GM12878 (cell line): Measurements from ENCODE around the gene ETV7. TPM values are rescaled to one million over a fixed set of nuclear protein-coding genes. Genes with fewer than 3 reads are reported as not detected.

Experiments
- ATAC-seq: fragments of 200-7000 bp; cut with Tn5 transposase; 3 replicates; pipeline ENCODE4 v1.9.1; 2020; ENCODE audit warnings: mild to moderate bottlenecking, moderate library complexity
- BruUV-seq: library from RNA; stranded (reverse); fragments of 400-500 nt; replicated peaks from 2 replicates; lab custom pipeline; 2021; lab: Mats Ljungman, UMichigan
- CTCF ChIA-PET: fragments of 300-600 bp; sonication (Branson Sonifier 250); formaldehyde crosslinking; extraction: SDS; loops from one replicate; lab custom pipeline; 2021; ENCODE audit warnings: inconsistent platforms; lab: Yijun Ruan, JAX
- POLR2A ChIA-PET: fragments of 350-600 bp; formaldehyde crosslinking; extraction: SDS; loops from one replicate; lab custom pipeline; 2021; ENCODE audit warnings: inconsistent platforms; lab: Charles Lee
- RAD21 ChIA-PET: fragments of 300-600 bp; sonication (Branson Sonifier 250); formaldehyde crosslinking; loops from one replicate; lab custom pipeline; 2023; ENCODE audit warnings: antibody characterized with exemption; ENCODE audit not compliant: unreplicated experiment; lab: Charles Lee
- SMC1A ChIA-PET: fragments of 300-600 bp; sonication (Branson Sonifier 250); formaldehyde crosslinking; loops from one replicate; lab custom pipeline; 2023; ENCODE audit not compliant: unreplicated experiment, uncharacterized antibody; lab: Charles Lee
- DNase-seq: peaks from one replicate; pipeline ENCODE4 v3.0.0-alpha.2; 2011; ENCODE audit warnings: low read depth, low spot score
- FAIRE-seq: peaks from 3 replicates; lab custom pipeline; 2011; peaks lifted over from hg19 to GRCh38; lab: Jason Lieb, UNC
- H2AFZ ChIP-seq: 2 replicates; pipeline ENCODE4 v1.6.0; 2011; ENCODE audit warnings: low read depth, low read length, control low read depth; ENCODE audit not compliant: control insufficient read depth
- H3K27ac ChIP-seq: 2 replicates; pipeline ENCODE4 v1.5.1; 2011; ENCODE audit warnings: control low read depth; ENCODE audit not compliant: control insufficient read depth, insufficient read depth
- H3K27me3 ChIP-seq, 2 experiments: replicated peaks in 1 of 2; 2 replicates each; pipeline versions ENCODE4 v1.6.0 to v1.6.1; 2011; ENCODE audit warnings: low read length in 1 of 2; ENCODE audit not compliant: control insufficient read depth in 2 of 2, insufficient read depth in 2 of 2
- H3K36me3 ChIP-seq, 2 experiments: 2 replicates each; pipeline ENCODE4 v1.5.1; 2011; ENCODE audit warnings: low read length in 1 of 2; ENCODE audit not compliant: control insufficient read depth in 2 of 2, insufficient read depth in 2 of 2
- H3K4me1 ChIP-seq: 2 replicates; pipeline ENCODE4 v1.6.1; 2011; ENCODE audit warnings: mild to moderate bottlenecking, low read length, moderate library complexity, mixed read lengths; ENCODE audit not compliant: control insufficient read depth, insufficient read depth
- H3K4me2 ChIP-seq: 2 replicates; pipeline ENCODE4 v1.6.0; 2011; ENCODE audit warnings: control low read depth; ENCODE audit not compliant: control insufficient read depth, insufficient read depth
- H3K4me3 ChIP-seq: fragments of 200-600 bp; sonication (generic); 2 replicates; pipeline ENCODE4 v1.5.1; 2016
- H3K79me2 ChIP-seq: 2 replicates; pipeline ENCODE4 v1.6.0; 2011; ENCODE audit warnings: low read length; ENCODE audit not compliant: control insufficient read depth, insufficient read depth
- H3K9ac ChIP-seq: 2 replicates; pipeline ENCODE4 v1.8.0; 2011; ENCODE audit warnings: low read length, control low read depth, mixed read lengths; ENCODE audit not compliant: control insufficient read depth, insufficient read depth
- H3K9me3 ChIP-seq: replicated peaks from 3 replicates; pipeline ENCODE4 v1.5.1; 2011; ENCODE audit warnings: mild to moderate bottlenecking, low read length; ENCODE audit not compliant: control insufficient read depth, insufficient read depth
- H4K20me1 ChIP-seq: 2 replicates; pipeline ENCODE4 v1.6.0; 2011; ENCODE audit not compliant: control insufficient read depth, insufficient read depth
- CTCF ChIP-seq, 3 experiments: IDR thresholded peaks in 2 of 3; conservative IDR thresholded peaks in 1 of 3; 2 replicates each; pipeline ENCODE4 v1.5.1; 2011; ENCODE audit warnings: low read depth in 3 of 3, low read length in 3 of 3, mild to moderate bottlenecking in 3 of 3, control low read depth in 2 of 3, moderate library complexity in 2 of 3, inconsistent platforms in 1 of 3, mixed read lengths in 1 of 3; ENCODE audit not compliant: control insufficient read depth in 2 of 3, insufficient read depth in 1 of 3; ENCODE audit errors: extremely low read depth in 1 of 3
- ESRRA ChIP-seq: IDR thresholded peaks from 2 replicates; pipeline ENCODE4 v1.6.1; 2012; ENCODE audit warnings: mild to moderate bottlenecking, low read length, improper control_type of control experiment
- HDAC2 ChIP-seq: fragments of 200-600 bp; sonication (generic); IDR thresholded peaks from 2 replicates; pipeline ENCODE4 v1.6.1; 2017
- MEF2B ChIP-seq: fragments of 450-650 bp; IDR thresholded peaks from 2 replicates; pipeline ENCODE4 v1.6.1; 2018; ENCODE audit warnings: mild to moderate bottlenecking, moderate library complexity; ENCODE audit not compliant: partially characterized antibody, poor library complexity, severe bottlenecking
- MYB ChIP-seq: fragments of 150-350 bp; IDR thresholded peaks from 2 replicates; pipeline ENCODE4 v1.6.1; 2014; ENCODE audit warnings: mild to moderate bottlenecking, low read depth, low read length, borderline replicate concordance
- MYC ChIP-seq: IDR thresholded peaks from 2 replicates; pipeline ENCODE4 v1.6.1; 2011; ENCODE audit warnings: mild to moderate bottlenecking, low read length, moderate library complexity, inconsistent platforms; ENCODE audit not compliant: insufficient read depth, insufficient replicate concordance, insufficient read length, severe bottlenecking
- PML ChIP-seq: IDR thresholded peaks from 2 replicates; pipeline ENCODE4 v1.6.1; 2012; ENCODE audit warnings: low read length, inconsistent platforms
- RFX5 ChIP-seq: IDR thresholded peaks from 2 replicates; pipeline ENCODE4 v1.6.1; 2011; ENCODE audit warnings: low read depth, low read length, improper control_type of control experiment
- SMC3 ChIP-seq: IDR thresholded peaks from 2 replicates; pipeline ENCODE4 v1.6.1; 2011; ENCODE audit warnings: low read length, improper control_type of control experiment, borderline replicate concordance
- STAT3 ChIP-seq: IDR thresholded peaks from 2 replicates; pipeline ENCODE4 v1.6.1; 2011; ENCODE audit warnings: low read depth, low read length, improper control_type of control experiment
- TCF3 ChIP-seq: IDR thresholded peaks from 2 replicates; pipeline ENCODE4 v1.6.1; 2012; ENCODE audit warnings: low read depth, mild to moderate bottlenecking, low read length, borderline replicate concordance; ENCODE audit not compliant: insufficient read depth
- ZNF274 ChIP-seq: IDR thresholded peaks from one replicate; pipeline ENCODE4 v1.8.0; 2011; ENCODE audit not compliant: insufficient read length, insufficient read depth
- ZNF687 ChIP-seq: fragments of 450-650 bp; IDR thresholded peaks from 2 replicates; pipeline ENCODE4 v1.6.1; 2017; ENCODE audit warnings: mild to moderate bottlenecking, moderate library complexity
- WGBS: methylation state at CpG from one replicate; pipeline ENCODE4 v1.1.6; 2016; ENCODE audit warnings: low lambda C conversion rate; ENCODE audit not compliant: insufficient replicate concordance, insufficient coverage; ENCODE audit errors: missing lambda C conversion rate; 5-methylcytosine and 5-hydroxymethylcytosine counted together
- in situ Hi-C: fragments of 300-500 bp; cut with MboI; formaldehyde crosslinking; loops from 9 replicates; pipeline ENCODE4 v1.14.3; 2018; ENCODE audit warnings: mixed read lengths
- intact Hi-C: fragments of 100-400 bp; cut with micrococcal nuclease; formaldehyde crosslinking; loops from one replicate; pipeline ENCODE4 v1.14.2; 2022; ENCODE audit not compliant: unreplicated experiment
- polyA plus RNA-seq, 11 experiments: library from polyadenylated mRNA; depleted of rRNA in 4 of 11; unstranded in 6 of 11; stranded (reverse) in 5 of 11; fragments of >200 nt; fragmentation: Nextera tagmentation in 4 of 11; fragmentation: Illumina TruSeq in 1 of 11; extraction: Ambion mirVana in 4 of 11; extraction: Trizol in 1 of 11; gene quantifications; 1 replicate in 1 of 11; 2 replicates in 10 of 11; pipeline versions ENCODE4 v1.2.1 to v1.2.3, GENCODE V29; 2011 to 2016; ENCODE audit warnings: inconsistent platforms in 2 of 11, missing spikeins in 2 of 11, low read depth in 1 of 11
- total RNA-seq, 4 experiments: library from RNA; depleted of rRNA in 3 of 4; stranded (reverse); fragments of >200 nt in 3 of 4; fragmentation: Illumina TruSeq in 1 of 4; extraction: Trizol in 1 of 4; gene quantifications; 2 replicates each; pipeline versions ENCODE4 v1.2.1 to v1.2.3, GENCODE V29; 2013 to 2021

Gene ETV7
- total and polyA plus RNA-seq, 10 of the 15 experiments (the other 5 are each of a cell fraction or from before 2014, with no cell fraction given) = 0.04 to 1.8 (median 1.3) TPM

GRCh38 chr6:36360241-36361054 lies 27.0 kb downstream of the ETV7 start (continued):
- TF ChIP-seq CTCF (IDR thresholded peaks at IDR 0.05 in 2 of 3, conservative IDR thresholded peaks at IDR 0.05 in 1 of 3; ENCODE audit: control insufficient read depth in 2 of 3, extremely low read depth in 1 of 3, insufficient read depth in 1 of 3, low read depth in 3 of 3, low read length in 3 of 3) (peak; percentile 78 to 93 (median 81)), HDAC2 (no peak)

DNA sequence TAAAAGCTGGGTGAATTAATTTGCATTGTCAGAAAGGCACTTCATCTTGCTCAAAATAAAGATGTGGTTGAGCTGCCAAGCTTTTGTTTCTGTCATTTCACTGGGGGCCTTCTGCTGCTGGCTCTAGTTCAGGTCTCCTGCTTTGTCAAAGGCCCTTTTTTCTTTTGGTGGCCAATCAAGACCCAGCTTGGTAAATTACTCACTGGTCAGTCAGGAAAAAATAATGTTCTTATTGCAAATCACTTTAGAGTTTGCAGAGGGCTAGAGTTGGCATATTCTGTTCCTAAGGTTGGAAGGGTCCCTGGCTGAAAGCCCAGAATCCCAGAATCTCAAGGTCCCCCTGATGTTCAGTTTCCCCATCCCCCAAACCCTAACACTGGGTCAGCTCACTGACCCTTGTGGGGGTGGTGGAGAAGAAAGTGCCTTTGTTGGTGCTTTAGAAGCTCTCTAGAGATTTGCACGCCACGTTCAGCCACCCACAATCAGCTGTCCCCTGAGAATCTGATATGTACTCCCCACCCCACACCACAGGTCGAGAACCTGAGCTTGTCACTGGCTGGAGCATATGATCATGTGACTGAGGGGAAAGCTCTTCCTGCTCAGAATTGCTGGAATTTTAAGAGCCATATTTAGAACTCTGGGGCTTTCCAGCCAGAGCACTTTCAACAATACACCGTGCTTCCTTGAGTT lies 29.1 kb downstream of the ETV7 start:
- H3K79me2 ChIP-seq = no peaks in the 10 kb centered on the region
- 0% methylated on average over 4 of the region's 4 CpGs for WGBS
- RAD21 ChIA-PET = interaction anchor here (0.6 to 11.7 kb wide), 53 partner anchors 10 to 803 kb away, joined by 3 to 311 read pairs (median 5); partner anchors contain the start of genes BNIP5, BRPF3, ETV7 and MAPK13
- DNase-seq (peak; percentile 75), FAIRE-seq (no peak), ATAC-seq (peak; percentile 73)
- no peaks in the 10 kb centered on the region for H3K27me3 ChIP-seq
- POLR2A ChIA-PET = interaction anchor here (0.5 to 4.5 kb wide), 25 partner anchors 8 to 1948 kb away, joined by 3 to 44 read pairs (median 4); partner anchors contain the start of genes BNIP5 and MAPK14
- H2AFZ ChIP-seq = peak overlapping the region; percentile 86
- no peaks in the 10 kb centered on the region for H3K9me3 ChIP-seq
- CTCF ChIA-PET = interaction anchor here (0.6 to 17.3 kb wide), 29 partner anchors 16 to 614 kb away, joined by 3 to 483 read pairs (median 5); partner anchors contain the start of genes BNIP5, BRPF3, MAPK13 and MAPK14
- intact Hi-C loops = loop anchor here (5.0 kb wide), 1 partner anchor 161 kb away; the partner anchor contains the start of gene BRPF3
- BruUV-seq = no TSS peak
- SMC1A ChIA-PET = interaction anchor here (0.6 to 19.6 kb wide), 33 partner anchors 9 to 402 kb away, joined by 3 to 386 read pairs (median 5); partner anchors contain the start of genes BNIP5, BRPF3, MAPK13 and MAPK14
- in situ Hi-C loops = loop anchor here (5.0 kb wide), 1 partner anchor 236 kb away; no protein-coding TSS in a partner anchor
- no peaks in the 10 kb centered on the region for H3K36me3 ChIP-seq
- no peaks in the 10 kb centered on the region for H4K20me1 ChIP-seq
- peak overlapping the region; percentile 36 for H3K4me2 ChIP-seq
- no peak overlapping the region for H3K4me3 ChIP-seq
- H3K27ac ChIP-seq = peak overlapping the region; percentile 40
- H3K9ac ChIP-seq = no peak overlapping the region
- peaks cover 26% of the 10 kb centered on the region for H3K4me1 ChIP-seq
- no peak for TF ChIP-seq TCF3
- TF ChIP-seq MEF2B = peak; percentile 99
- TF ChIP-seq RFX5 = 0 out of 2 replicates have a peak, but pooled peaks have one; percentile 43
- peak; percentile 26; the same call in 1 of the 2 replicates for TF ChIP-seq MYB
- TF ChIP-seq MYC = no peak
- TF ChIP-seq STAT3 = 0 out of 2 replicates have a peak, but pooled peaks have one; percentile 66
- no peak for TF ChIP-seq ESRRA
- TF ChIP-seq PML = peak; percentile 24; the same call in 1 of the 2 replicates
- TF ChIP-seq SMC3 = 0 out of 2 replicates have a peak, but pooled peaks have one; percentile 2
- no peak for TF ChIP-seq ZNF274
- no peak for TF ChIP-seq ZNF687
